Spleen (tissue), 3 donors: Measurements from ENCODE around the gene SBNO1.
A peak's percentile ranks its signal among the peaks of the same experiment; 100 is the strongest.

ENCODE experiments used
- POLR2A ChIP-seq, 3 donors: fragments of 450-650 bp; IDR thresholded peaks; one replicate each; pipeline ENCODE4 v1.5.1; 2017; ENCODE audit warnings: antibody characterized with exemption in 3 of 3, mild to moderate bottlenecking in 1 of 3
- POLR2AphosphoS5 ChIP-seq, 3 donors: sonication (generic); formaldehyde crosslinking; IDR thresholded peaks; one replicate each; pipeline ENCODE4 v1.5.1; 2017; ENCODE audit warnings: antibody characterized with exemption in 3 of 3

GRCh38 chr12:123388177-123388950 is 23.7 kb upstream of the SBNO1 start:
- TF ChIP-seq POLR2A (IDR thresholded peaks at IDR 0.05) (peak in 1 of 3 donors; percentile 28), POLR2AphosphoS5 (IDR thresholded peaks at IDR 0.05) (peak; percentile 37 to 75 (median 75))
